ENCODE results near the gene ZBTB20.

Gene ZBTB20

GRCh38 chr3:115087512-115087911, 59.6 kb downstream of the ZBTB20 start:
- DNase-seq (ENCODE audit: low read depth): no peak

GRCh38 chr3:115086344-115086743, 60.7 kb downstream of the ZBTB20 start:
- no peak for DNase-seq (ENCODE audit: low read depth)

- no peak for DNase-seq (ENCODE audit: low read depth)
Observed at GRCh38 chr3:115085197-115085865, 61.8 kb downstream of the ZBTB20 start.

- DNase-seq (ENCODE audit: low read depth): no peak
Observed at GRCh38 chr3:115084686-115085085, 62.4 kb downstream of the ZBTB20 start.

- no peak for DNase-seq (ENCODE audit: low read depth)
Observed at GRCh38 chr3:115082260-115082659, 64.8 kb downstream of the ZBTB20 start.

GRCh38 chr3:115081444-115081843, 65.6 kb downstream of the ZBTB20 start:
- no peak for DNase-seq (ENCODE audit: low read depth)

- DNase-seq (ENCODE audit: low read depth): no peak
Observed at GRCh38 chr3:115077501-115078250, 69.4 kb downstream of the ZBTB20 start.

GRCh38 chr3:115074502-115074901, 72.6 kb downstream of the ZBTB20 start:
- no peak for DNase-seq (ENCODE audit: low read depth)

- no peak for DNase-seq (ENCODE audit: low read depth)
Observed at GRCh38 chr3:115072265-115073021, 74.6 kb downstream of the ZBTB20 start.

GRCh38 chr3:115071601-115072000, 75.5 kb downstream of the ZBTB20 start:
- DNase-seq (ENCODE audit: low read depth): no peak

- no peak for DNase-seq (ENCODE audit: low read depth)
Observed at GRCh38 chr3:115071166-115071565, 75.9 kb downstream of the ZBTB20 start.

- no peak for DNase-seq (ENCODE audit: low read depth)
Observed at GRCh38 chr3:115068799-115069198, 78.3 kb downstream of the ZBTB20 start.

GRCh38 chr3:115062412-115062956, 84.6 kb downstream of the ZBTB20 start:
- no peak for DNase-seq (ENCODE audit: low read depth)

- no peak for DNase-seq (ENCODE audit: low read depth)
Observed at GRCh38 chr3:115062009-115062408, 85.1 kb downstream of the ZBTB20 start.

- DNase-seq (ENCODE audit: low read depth): no peak
Observed at GRCh38 chr3:115052906-115053305, 94.2 kb downstream of the ZBTB20 start.

- no peak for DNase-seq (ENCODE audit: low read depth)
Observed at GRCh38 chr3:115042351-115042750, 104.7 kb downstream of the ZBTB20 start.

- no peak for DNase-seq (ENCODE audit: low read depth)
Observed at GRCh38 chr3:115040673-115041286, 106.3 kb downstream of the ZBTB20 start.

GRCh38 chr3:115040246-115040645, 106.8 kb downstream of the ZBTB20 start:
- DNase-seq (ENCODE audit: low read depth): no peak

GRCh38 chr3:115038817-115039216, 108.3 kb downstream of the ZBTB20 start:
- no peak for DNase-seq (ENCODE audit: low read depth)

- DNase-seq (ENCODE audit: low read depth): no peak
Observed at GRCh38 chr3:115022835-115023398, 124.2 kb downstream of the ZBTB20 start.

- no peak for DNase-seq (ENCODE audit: low read depth)
Observed at GRCh38 chr3:115022199-115022598, 124.9 kb downstream of the ZBTB20 start.

- no peak for DNase-seq (ENCODE audit: low read depth)
Observed at GRCh38 chr3:115021061-115021460, 126.0 kb downstream of the ZBTB20 start.
